Liver (tissue), 3 donors: ENCODE measurements around the gene CENPC.

Experiments used
- ATF3 ChIP-seq: IDR thresholded peaks from 2 replicates; pipeline ENCODE4 v1.6.1; 2016; ENCODE audit warnings: antibody characterized with exemption
- CTCF ChIP-seq: fragments of 150-350 bp; IDR thresholded peaks from 2 replicates; pipeline ENCODE4 v1.5.1; 2017; ENCODE audit warnings: improper control_type of control experiment, low read depth, low read length; ENCODE audit not compliant: missing input control
- EGR1 ChIP-seq, 2 donors: IDR thresholded peaks; 2 replicates each; pipeline ENCODE4 v1.6.1; 2016 to 2018; ENCODE audit warnings: antibody characterized with exemption in 2 of 2, low read depth in 2 of 2
- GABPA ChIP-seq, 2 donors: IDR thresholded peaks in 1 of 2; conservative IDR thresholded peaks in 1 of 2; 2 replicates each; pipeline ENCODE4 v1.6.1; 2016; ENCODE audit warnings: antibody characterized with exemption in 2 of 2, mild to moderate bottlenecking in 1 of 2, moderate library complexity in 1 of 2
- HNF4A ChIP-seq, 2 donors: conservative IDR thresholded peaks; 2 replicates each; pipeline ENCODE4 v1.6.1; 2016; ENCODE audit warnings: antibody characterized with exemption in 2 of 2, mild to moderate bottlenecking in 2 of 2
- JUND ChIP-seq, 2 donors: IDR thresholded peaks; 2 replicates each; pipeline ENCODE4 v1.6.1; 2016; ENCODE audit warnings: antibody characterized with exemption in 2 of 2
- MAX ChIP-seq: IDR thresholded peaks from 2 replicates; pipeline ENCODE4 v1.6.1; 2016; ENCODE audit warnings: antibody characterized with exemption
- NR2F2 ChIP-seq: IDR thresholded peaks from 2 replicates; pipeline ENCODE4 v1.6.1; 2016; ENCODE audit warnings: antibody characterized with exemption
- RAD21 ChIP-seq, 2 donors: IDR thresholded peaks; 2 replicates each; pipeline ENCODE4 v1.6.1; 2016; ENCODE audit warnings: antibody characterized with exemption in 2 of 2, mild to moderate bottlenecking in 2 of 2
- REST ChIP-seq: IDR thresholded peaks from 2 replicates; pipeline ENCODE4 v1.6.1; 2016; ENCODE audit warnings: antibody characterized with exemption, mild to moderate bottlenecking
- RXRA ChIP-seq, 2 donors: IDR thresholded peaks; 2 replicates each; pipeline ENCODE4 v1.6.1; 2017 to 2018; ENCODE audit warnings: antibody characterized with exemption in 2 of 2, mild to moderate bottlenecking in 1 of 2
- TAF1 ChIP-seq: conservative IDR thresholded peaks from 2 replicates; pipeline ENCODE4 v1.6.1; 2016; ENCODE audit warnings: antibody characterized with exemption, mild to moderate bottlenecking
- YY1 ChIP-seq: IDR thresholded peaks from 2 replicates; pipeline ENCODE4 v1.6.1; 2016; ENCODE audit warnings: antibody characterized with exemption, mild to moderate bottlenecking
- ZBTB33 ChIP-seq: IDR thresholded peaks from 2 replicates; pipeline ENCODE4 v1.6.1; 2016; ENCODE audit warnings: antibody characterized with exemption
- donor health status: healthy.
- donor health status: healthy.

GRCh38 chr4:67581913-67582312 lies 36.6 kb upstream of the CENPC start:
- TF ChIP-seq CTCF (no peak), RAD21 (IDR thresholded peaks at IDR 0.05) (no peak), REST (no peak), JUND (IDR thresholded peaks at IDR 0.05) (no peak), YY1 (no peak), ZBTB33 (no peak), EGR1 (IDR thresholded peaks at IDR 0.05; ENCODE audit: low read depth in 2 of 2) (no peak), GABPA (IDR thresholded peaks at IDR 0.05 in 1 of 2, conservative IDR thresholded peaks at IDR 0.05 in 1 of 2) (no peak), TAF1 (no peak), MAX (no peak), HNF4A (conservative IDR thresholded peaks at IDR 0.05) (no peak), RXRA (IDR thresholded peaks at IDR 0.05) (no peak), NR2F2 (no peak), ATF3 (no peak)
